Measurements from ENCODE around the gene IGF2BP2.

Gene IGF2BP2

GRCh38 chr3:185764163-185764979 is 60.5 kb downstream of the IGF2BP2 start:
- FAIRE-seq (no peak), DNase-seq (ENCODE audit: insufficient read length, low spot score) (no peak)
- no peak for TF ChIP-seq CTCF (IDR thresholded peaks at IDR 0.05; ENCODE audit: insufficient read depth, missing control alignments)

- no peak for FAIRE-seq
- TF ChIP-seq CTCF (IDR thresholded peaks at IDR 0.05; ENCODE audit: insufficient read depth, missing control alignments) = no peak
These were observed 61.4 kb downstream of the IGF2BP2 start for GRCh38 chr3:185763347-185764005.

GRCh38 chr3:185760550-185760949 is 64.3 kb downstream of the IGF2BP2 start:
- TF ChIP-seq CTCF (IDR thresholded peaks at IDR 0.05; ENCODE audit: insufficient read depth, missing control alignments) = no peak
- FAIRE-seq (no peak), DNase-seq (ENCODE audit: insufficient read length, low spot score) (no peak)

More at GRCh38 chr3:185763347-185764005, 61.4 kb downstream of the IGF2BP2 start:
- no peak for DNase-seq (ENCODE audit: insufficient read length, low spot score)

DNA sequence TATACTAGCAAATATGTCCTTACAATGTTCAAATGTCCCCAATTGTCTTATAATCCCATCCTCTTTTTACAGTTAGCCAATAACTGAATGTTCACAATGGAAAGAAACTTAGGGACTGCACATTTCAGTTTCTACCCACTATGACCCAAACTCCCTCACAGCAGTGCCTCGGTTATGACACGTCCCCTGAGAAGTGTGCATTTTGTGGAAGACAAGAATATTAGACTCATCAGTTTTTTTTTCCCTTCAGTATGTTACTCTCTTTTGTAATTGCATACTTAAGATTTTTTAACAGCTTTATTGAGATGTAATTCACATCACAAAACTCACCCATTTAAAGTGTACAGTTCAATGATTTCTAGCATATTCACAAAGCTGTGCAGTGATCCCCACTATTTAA is 64.8 kb downstream of the IGF2BP2 start:
- FAIRE-seq (no peak), DNase-seq (ENCODE audit: insufficient read length, low spot score) (no peak)
- TF ChIP-seq CTCF (IDR thresholded peaks at IDR 0.05; ENCODE audit: insufficient read depth, missing control alignments) = no peak

DNA sequence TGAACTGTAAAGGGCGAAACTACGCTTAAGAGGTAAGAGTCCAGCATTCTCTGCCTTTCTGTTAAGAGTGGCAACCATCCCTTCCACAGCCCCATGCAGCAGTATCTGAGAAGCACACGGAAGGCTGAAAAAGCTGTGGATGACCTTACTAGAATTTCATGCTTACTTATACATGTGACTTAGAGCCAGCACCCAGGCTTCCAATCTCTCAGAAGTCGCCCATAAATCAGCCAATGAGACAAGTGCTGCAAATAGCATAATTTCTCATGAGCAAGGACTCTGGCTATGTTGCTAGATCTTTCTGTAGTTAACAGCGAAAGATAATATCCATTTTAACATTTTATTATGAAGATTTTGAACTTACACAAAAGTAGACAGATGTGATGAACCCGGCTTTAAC is 65.3 kb downstream of the IGF2BP2 start:
- FAIRE-seq = no peak
- TF ChIP-seq CTCF (IDR thresholded peaks at IDR 0.05; ENCODE audit: insufficient read depth, missing control alignments) = no peak
- no peak for DNase-seq (ENCODE audit: insufficient read length, low spot score)

DNA sequence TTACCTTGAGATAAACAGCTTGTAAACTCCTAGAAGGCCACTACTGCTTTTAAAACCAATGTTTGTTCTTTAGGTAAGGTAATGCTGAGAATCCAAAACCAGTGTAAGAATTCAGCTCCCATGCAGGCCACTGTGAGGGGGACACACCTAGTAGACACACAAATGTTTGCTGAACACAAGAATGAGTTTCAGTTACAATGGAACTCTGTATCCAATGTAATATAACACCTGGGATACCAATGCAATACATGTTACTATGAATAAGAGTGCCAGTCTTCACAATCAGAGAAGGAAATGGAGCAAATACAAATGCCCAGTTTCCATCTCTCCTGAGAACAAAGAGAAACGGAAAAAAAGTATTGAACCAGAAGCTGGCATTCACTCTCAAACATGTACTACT is 65.9 kb downstream of the IGF2BP2 start:
- DNase-seq (ENCODE audit: insufficient read length, low spot score) (no peak), FAIRE-seq (no peak)
- TF ChIP-seq CTCF (IDR thresholded peaks at IDR 0.05; ENCODE audit: insufficient read depth, missing control alignments) = no peak

DNA sequence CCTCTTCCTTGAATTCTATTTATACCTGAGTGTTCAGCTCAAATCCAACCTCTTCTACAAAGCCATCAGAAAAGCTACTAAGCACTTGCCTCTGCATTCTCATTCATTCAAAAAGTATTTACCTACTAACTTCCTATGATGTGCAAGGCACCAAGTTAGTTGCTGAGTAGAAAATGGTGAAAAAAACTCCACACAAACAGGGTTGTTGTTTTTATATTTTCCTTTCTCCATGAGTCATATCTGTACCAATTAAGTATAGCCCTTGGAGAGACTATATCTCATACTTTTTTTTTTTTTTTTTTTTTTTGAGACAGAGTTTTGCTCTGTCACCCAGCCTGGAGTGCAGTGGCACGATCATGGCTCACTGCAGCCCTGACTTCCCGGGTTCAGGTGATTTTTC is 67.7 kb downstream of the IGF2BP2 start:
- no peak for DNase-seq (ENCODE audit: insufficient read length, low spot score)
- TF ChIP-seq CTCF (IDR thresholded peaks at IDR 0.05; ENCODE audit: insufficient read depth, missing control alignments) = no peak
- no peak for FAIRE-seq

All from D721Med (cell line).